ENCODE measurements around the gene CSF1.

The CSF1 gene

DNA sequence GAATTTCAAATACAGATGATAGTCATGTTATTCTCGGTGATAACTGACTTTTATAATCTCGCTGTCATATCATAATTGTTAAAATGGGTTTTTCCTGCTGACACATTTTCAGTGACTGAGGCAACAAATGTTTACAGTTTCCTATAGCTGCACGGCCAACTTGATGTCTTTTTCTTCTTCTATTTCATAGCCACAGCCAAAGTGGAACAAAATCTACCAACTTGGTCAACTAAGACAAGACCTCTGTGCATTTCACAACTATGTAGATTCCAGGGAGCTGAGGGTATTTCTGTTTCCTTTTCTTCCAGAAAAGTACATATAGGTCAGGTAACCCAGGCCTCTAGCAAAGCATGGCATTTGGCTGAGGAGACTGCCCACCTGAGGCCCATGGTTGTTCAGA, 63.5 kb downstream of the CSF1 start:
- FAIRE-seq: no peak
- no peak for DNase-seq (ENCODE audit: insufficient read length, low spot score)

- FAIRE-seq (no peak), DNase-seq (ENCODE audit: insufficient read length, low spot score) (no peak)
These were observed 65.1 kb downstream of the CSF1 start for GRCh38 chr1:109975718-109976117.

GRCh38 chr1:109976762-109977161, 66.1 kb downstream of the CSF1 start:
- DNase-seq (ENCODE audit: insufficient read length, low spot score): no peak
- no peak for FAIRE-seq

DNA sequence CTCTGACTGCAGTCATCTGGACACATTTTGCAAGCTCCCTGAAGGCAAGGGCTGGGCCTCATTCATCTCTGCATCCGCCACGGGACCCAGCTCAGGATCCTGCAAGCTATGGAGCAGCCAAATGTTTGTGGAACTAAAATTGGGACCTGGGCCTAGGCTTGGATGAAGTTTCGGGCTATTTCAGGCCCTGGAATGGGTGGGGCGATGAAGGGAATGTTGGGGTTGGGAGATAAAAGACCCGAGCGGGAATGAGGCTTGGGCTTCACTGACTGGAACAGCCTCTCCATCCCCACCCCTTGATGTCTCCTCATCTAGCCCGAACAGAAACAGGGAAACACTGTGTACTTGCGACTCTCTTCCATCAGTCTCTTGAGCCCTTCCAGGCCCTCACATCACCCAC, 66.6 kb downstream of the CSF1 start:
- no peak for DNase-seq (ENCODE audit: insufficient read length, low spot score)
- FAIRE-seq: no peak

DNA sequence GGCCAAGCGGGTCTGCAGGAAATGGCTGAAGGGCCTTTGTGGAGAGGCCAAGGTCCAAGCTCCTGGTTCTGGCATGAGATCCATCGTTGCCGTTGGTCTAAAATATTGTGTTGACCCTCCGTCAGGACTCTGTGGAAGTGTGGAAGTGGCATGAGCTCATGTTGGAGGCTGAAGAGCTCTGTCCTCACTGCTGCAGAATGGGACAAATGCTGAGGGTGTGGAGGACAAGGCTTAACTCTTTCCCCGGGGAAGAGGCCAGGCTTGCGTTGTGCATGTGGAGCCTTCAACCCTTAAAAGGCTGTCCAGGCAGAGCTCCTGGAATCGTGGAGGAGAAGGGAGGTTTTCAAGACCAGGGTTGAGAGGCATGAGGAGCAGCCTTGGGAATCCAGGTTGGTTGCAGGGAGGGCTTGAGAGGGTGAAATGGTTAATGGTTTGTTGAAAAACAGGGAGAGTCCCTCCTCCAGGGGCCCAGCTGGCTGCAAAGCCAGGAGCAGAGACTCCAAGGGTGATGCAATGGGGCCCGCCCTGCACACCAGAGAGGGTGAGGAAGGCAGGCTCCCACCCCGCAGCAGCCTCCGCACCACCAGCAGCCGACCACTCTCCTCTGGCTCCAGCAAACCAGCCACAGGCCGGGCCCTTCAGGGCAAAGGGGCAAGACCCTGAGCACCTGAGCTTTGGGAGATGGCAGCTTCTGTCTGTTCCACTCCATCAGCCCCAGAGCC, 67.2 kb downstream of the CSF1 start:
- DNase-seq (ENCODE audit: insufficient read length, low spot score): no peak
- no peak for FAIRE-seq

- DNase-seq (ENCODE audit: insufficient read length, low spot score): no peak
- no peak for FAIRE-seq
These were observed 68.3 kb downstream of the CSF1 start for GRCh38 chr1:109978761-109979488.

- FAIRE-seq (no peak), DNase-seq (ENCODE audit: insufficient read length, low spot score) (no peak)
These were observed 68.9 kb downstream of the CSF1 start for GRCh38 chr1:109979489-109980091.
